Mesenteric fat pad (tissue), 1 donor: ENCODE data around the gene IL2RA. TPM values are rescaled to one million over a fixed set of nuclear protein-coding genes. Genes with fewer than 3 reads are reported as not detected.
A peak's percentile ranks its signal among the peaks of the same experiment; 100 is the strongest.
"Not testable (repeated sequence)": the region's sequence is repeated elsewhere in the genome, so short reads cannot be mapped to it uniquely, and the experiment has no call there.

Experiments used
- DNase-seq: peaks from one replicate; pipeline ENCODE4 v3.0.0-alpha.2; 2020; ENCODE audit warnings: low spot score
- long read RNA-seq: library from polyadenylated mRNA; unstranded; transcript quantifications from one replicate; pipeline ENCODE4 v2.0.0, GENCODE V29; 2020
- total RNA-seq: library from RNA; stranded (reverse); fragmentation: NEBNext Ultra II Directional; extraction: Animal tissue kit (Norgen Biotek cat#: 25700); gene quantifications from one replicate; pipeline ENCODE4 v1.2.1, GENCODE V29; 2021
- donor health status: DM: yes; HTN: yes; CAD: no.

IL2RA gene
- 2.4 TPM for total RNA-seq
- long read RNA-seq, partial matches to known transcripts: 0 of 2 reads
- long read RNA-seq, other reads (novel, unspliced or antisense): 0 of 2 reads

GRCh38 chr10:6062101-6062771 is at the start of gene IL2RA:
Gene IL2RA, minus strand, starts transcription at chr10:6062367. Its CDS starts 216 bp downstream, at chr10:6062151.
- no peak for DNase-seq

GRCh38 chr10:6110136-6110535 is 48.0 kb upstream of the IL2RA start:
- no peak for DNase-seq

- no peak for DNase-seq
Measured at GRCh38 chr10:6109444-6109775, 47.2 kb upstream of the IL2RA start.

GRCh38 chr10:6108631-6109443 is 46.7 kb upstream of the IL2RA start:
- DNase-seq: no peak

- DNase-seq: no peak
Measured at GRCh38 chr10:6108072-6108471, 45.9 kb upstream of the IL2RA start.

GRCh38 chr10:6107616-6108015 is 45.4 kb upstream of the IL2RA start:
- DNase-seq: not testable (repeated sequence)

GRCh38 chr10:6103591-6103990 is 41.4 kb upstream of the IL2RA start:
- DNase-seq: no peak

GRCh38 chr10:6102128-6102527 is 40.0 kb upstream of the IL2RA start:
- DNase-seq: no peak

- DNase-seq: no peak
Measured at GRCh38 chr10:6101181-6101580, 39.0 kb upstream of the IL2RA start.

GRCh38 chr10:6100370-6100769 is 38.2 kb upstream of the IL2RA start:
- DNase-seq: no peak

- DNase-seq: no peak
Measured at GRCh38 chr10:6098156-6098555, 36.0 kb upstream of the IL2RA start.

GRCh38 chr10:6097063-6097462 is 34.9 kb upstream of the IL2RA start:
- no peak for DNase-seq

- DNase-seq: no peak
Measured at GRCh38 chr10:6095810-6096570, 33.8 kb upstream of the IL2RA start.

- DNase-seq: no peak
Measured at GRCh38 chr10:6092731-6093130, 30.6 kb upstream of the IL2RA start.

- DNase-seq: no peak
Measured at GRCh38 chr10:6091630-6092029, 29.5 kb upstream of the IL2RA start.

GRCh38 chr10:6089334-6090219 is 27.4 kb upstream of the IL2RA start:
- no peak for DNase-seq

GRCh38 chr10:6088721-6089333 is 26.7 kb upstream of the IL2RA start, which contains the start of gene RBM17:
Gene RBM17, plus strand, starts transcription at chr10:6089034. Its CDS starts 8,032 bp downstream, at chr10:6097066.
- DNase-seq: peak; percentile 99

GRCh38 chr10:6086375-6087233 is 24.4 kb upstream of the IL2RA start:
- DNase-seq: peak; percentile 94
